GM18909 (cell line): ENCODE results near the gene NFKB2.

ENCODE experiments used
- ATAC-seq: cut with Tn5 transposase; IDR thresholded peaks from one replicate; pipeline ENCODE4 v1.9.1; 2021; ENCODE audit warnings: mild to moderate bottlenecking; ENCODE audit not compliant: unreplicated experiment, poor library complexity

The NFKB2 gene

DNA sequence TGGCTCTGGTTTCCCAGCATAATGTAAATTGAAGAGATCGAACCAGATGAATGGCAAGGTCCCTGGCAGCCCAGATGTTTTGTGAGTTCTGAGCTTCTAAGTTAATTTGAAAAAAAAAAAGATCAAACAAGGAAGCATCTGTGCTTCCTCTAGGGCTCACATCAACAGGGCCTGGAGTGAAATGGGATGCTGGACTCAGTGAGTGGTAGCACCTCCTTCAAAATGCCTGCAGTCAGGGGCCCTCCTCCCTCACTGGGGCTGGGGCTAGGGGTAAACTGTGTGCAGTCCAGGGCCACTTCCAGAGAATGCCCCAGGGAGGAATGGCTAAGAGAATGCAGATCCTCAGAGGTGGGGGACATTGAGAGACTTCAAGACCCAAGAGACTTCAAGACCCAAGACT, 42.9 kb downstream of the NFKB2 start:
- ATAC-seq = no peak

DNA sequence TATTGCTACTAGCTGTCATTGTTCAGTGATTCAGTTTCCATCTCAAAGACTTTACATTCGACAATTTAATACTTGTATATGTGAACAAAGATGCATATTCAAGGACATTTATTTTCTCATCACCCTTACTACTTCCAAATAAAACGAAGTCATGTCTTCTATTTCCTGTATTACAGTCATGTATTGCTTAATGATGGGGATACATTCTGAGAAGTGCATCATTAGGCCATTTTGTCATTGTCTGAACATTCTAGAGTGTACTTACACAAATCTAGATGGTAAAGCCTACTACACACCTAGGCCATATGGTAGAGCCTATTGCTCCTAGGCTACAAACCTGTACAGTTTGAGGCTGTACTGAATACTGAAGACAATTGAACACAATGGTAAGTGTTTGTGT, 49.3 kb downstream of the NFKB2 start:
- ATAC-seq = no peak

DNA sequence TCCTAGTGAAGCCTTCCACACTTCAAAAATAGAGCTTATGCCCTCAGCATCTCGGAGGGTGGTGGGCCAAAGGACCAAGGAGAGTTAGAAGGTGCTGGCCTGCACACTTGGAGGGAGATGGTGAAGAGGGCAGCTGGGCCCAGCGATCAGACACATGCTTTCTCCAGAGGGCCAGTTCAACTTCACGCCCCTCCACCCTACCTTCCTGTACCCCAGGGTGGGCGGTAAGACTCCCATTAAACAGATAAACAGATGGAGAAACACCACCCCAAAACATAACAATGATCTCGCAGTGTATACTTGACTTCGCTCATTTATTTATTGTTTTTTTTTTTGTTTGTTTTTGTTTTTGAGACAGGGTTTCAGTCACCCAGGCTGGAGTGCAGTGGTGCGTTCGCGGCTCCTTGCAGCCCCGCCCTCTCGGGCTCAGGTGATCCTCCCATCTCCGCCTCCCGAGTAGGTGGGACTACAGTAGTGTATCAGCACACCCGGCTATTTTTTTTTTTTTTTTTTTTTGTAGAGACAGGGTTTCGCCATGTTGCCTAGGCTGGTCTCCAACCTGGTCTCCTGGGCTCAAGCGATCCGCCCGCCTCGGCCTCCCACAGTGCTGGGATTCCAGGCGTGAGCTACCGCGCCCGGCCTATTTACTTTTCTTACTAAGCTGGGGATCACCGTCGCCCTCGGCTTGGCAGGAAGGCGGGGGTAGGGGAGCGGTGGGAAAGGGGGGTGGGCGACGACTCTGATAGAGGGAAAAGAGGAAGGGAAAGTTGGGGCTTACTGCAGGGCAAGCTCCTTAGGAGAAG, 54.0 kb downstream of the NFKB2 start:
- ATAC-seq = peak; percentile 42

DNA sequence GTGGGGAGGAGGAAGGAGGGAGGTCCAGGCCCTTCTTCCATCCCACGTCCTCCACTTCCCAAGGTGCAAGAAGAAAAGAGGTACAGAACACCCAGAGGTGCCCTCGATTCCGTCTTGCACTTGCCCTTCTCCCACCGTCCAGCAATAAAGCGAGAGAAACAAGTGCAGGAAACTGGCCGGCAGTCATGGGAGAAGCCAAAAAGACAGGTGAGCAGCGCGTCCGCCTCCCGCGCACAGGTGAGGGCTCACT, 54.5 kb downstream of the NFKB2 start:
- ATAC-seq = peak; percentile 9

DNA sequence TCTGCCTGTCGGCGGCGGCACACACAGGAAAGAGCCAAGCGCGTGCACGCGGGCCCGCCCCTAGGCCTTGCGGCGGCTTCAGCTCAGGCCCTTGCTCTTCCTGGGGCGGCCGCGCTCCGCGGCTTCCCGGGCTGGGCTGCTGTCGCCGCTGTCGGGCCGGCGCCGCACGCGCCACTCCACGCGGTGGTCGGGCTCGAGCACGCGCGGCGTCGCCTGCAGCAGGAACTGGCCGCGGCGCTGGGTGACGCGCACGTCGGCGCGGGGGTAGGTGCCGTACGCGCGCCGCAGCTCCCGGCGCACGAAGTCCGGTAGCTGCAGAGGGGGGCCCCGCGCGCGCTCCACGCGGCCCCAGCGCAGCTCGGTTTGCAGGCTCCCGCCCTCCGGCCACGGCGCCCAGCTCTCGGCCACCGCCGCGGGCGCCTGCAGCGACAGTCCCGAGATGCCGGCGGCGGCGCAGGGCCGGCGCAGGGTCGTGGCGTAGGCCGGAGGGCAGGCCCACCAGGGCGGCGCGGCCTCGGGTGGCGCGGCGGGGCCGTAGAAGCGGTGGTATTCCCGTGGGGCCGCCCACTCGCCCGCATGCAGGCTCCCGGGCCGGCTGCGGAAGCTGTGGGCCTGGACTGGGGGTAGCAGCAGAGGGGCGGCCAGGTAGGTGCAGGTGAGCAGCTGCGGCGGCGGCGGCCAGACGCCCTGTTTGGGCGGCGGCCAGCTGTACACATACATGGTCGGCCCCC, 55.0 kb downstream of the NFKB2 start:
- peak; percentile 78 for ATAC-seq

DNA sequence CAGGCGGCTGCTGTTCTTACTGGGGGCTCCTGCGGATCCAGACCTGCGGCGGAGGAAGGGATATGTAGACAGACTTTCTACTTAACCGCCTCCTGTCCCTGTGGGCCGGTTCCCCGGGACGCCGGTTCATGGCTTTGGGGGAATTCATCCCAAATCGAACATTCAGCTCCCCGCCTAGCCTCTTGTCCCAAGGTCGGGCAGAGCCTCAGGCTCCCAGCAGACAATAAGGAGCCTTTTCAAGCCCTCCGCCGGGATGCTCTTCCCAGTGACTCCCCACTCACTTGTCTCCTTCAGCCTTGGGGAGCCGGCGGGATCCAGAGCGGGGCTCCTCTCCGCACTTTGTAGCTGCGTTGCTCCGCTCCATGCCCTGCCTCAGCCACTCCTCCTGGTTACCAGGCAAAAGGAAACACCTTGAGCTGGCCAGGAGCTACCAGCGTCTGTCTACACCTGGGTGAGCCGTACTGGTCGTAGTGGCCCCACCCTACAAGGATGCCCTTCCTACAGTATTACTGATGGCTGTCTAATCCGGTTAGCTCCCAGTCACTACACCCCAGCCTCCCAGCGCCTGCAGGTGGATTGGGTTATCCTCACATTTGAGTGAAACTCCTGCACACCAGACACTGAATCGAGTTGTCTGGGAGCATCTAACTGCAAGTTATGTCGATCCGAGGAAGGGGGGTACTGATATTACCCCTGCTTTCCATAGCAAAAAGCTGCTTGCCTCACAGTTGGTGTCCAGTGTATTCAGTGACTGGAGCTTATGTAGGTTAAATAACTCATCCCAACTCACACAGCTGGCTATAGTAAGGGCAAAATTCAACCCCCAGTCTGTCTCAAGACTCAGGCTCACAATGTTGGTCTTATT, 55.8 kb downstream of the NFKB2 start, which contains the start of gene C10orf95:
Gene C10orf95, minus strand, starts transcription at position 439 of the 865 bp plus-strand sequence. CDS start 450 bp downstream, outside the sequence.
- no peak for ATAC-seq
